ENCODE data around the gene ROMO1. TPM values are rescaled to one million over a fixed set of nuclear protein-coding genes. Genes with fewer than 3 reads are reported as not detected.

Gene ROMO1
- total and polyA plus RNA-seq, 10 of the 15 experiments (the other 5 are each of a cell fraction or from before 2014, with no cell fraction given) = 23.2 to 631 (median 352) TPM

- TF ChIP-seq, protein P1, sequence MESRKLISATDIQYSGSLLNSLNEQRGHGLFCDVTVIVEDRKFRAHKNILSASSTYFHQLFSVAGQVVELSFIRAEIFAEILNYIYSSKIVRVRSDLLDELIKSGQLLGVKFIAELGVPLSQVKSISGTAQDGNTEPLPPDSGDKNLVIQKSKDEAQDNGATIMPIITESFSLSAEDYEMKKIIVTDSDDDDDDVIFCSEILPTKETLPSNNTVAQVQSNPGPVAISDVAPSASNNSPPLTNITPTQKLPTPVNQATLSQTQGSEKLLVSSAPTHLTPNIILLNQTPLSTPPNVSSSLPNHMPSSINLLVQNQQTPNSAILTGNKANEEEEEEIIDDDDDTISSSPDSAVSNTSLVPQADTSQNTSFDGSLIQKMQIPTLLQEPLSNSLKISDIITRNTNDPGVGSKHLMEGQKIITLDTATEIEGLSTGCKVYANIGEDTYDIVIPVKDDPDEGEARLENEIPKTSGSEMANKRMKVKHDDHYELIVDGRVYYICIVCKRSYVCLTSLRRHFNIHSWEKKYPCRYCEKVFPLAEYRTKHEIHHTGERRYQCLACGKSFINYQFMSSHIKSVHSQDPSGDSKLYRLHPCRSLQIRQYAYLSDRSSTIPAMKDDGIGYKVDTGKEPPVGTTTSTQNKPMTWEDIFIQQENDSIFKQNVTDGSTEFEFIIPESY (IDR thresholded peaks at IDR 0.05) = no peak
- TF ChIP-seq, protein P2, sequence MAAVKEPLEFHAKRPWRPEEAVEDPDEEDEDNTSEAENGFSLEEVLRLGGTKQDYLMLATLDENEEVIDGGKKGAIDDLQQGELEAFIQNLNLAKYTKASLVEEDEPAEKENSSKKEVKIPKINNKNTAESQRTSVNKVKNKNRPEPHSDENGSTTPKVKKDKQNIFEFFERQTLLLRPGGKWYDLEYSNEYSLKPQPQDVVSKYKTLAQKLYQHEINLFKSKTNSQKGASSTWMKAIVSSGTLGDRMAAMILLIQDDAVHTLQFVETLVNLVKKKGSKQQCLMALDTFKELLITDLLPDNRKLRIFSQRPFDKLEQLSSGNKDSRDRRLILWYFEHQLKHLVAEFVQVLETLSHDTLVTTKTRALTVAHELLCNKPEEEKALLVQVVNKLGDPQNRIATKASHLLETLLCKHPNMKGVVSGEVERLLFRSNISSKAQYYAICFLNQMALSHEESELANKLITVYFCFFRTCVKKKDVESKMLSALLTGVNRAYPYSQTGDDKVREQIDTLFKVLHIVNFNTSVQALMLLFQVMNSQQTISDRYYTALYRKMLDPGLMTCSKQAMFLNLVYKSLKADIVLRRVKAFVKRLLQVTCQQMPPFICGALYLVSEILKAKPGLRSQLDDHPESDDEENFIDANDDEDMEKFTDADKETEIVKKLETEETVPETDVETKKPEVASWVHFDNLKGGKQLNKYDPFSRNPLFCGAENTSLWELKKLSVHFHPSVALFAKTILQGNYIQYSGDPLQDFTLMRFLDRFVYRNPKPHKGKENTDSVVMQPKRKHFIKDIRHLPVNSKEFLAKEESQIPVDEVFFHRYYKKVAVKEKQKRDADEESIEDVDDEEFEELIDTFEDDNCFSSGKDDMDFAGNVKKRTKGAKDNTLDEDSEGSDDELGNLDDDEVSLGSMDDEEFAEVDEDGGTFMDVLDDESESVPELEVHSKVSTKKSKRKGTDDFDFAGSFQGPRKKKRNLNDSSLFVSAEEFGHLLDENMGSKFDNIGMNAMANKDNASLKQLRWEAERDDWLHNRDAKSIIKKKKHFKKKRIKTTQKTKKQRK (IDR thresholded peaks at IDR 0.05; ENCODE audit: low read depth, low read length) = no peak
- TF ChIP-seq SP1 (IDR thresholded peaks at IDR 0.05; ENCODE audit: low read depth, low read length) (no peak), ZBTB4 (CRISPR knock-in tag; IDR thresholded peaks at IDR 0.05) (no peak), ATF7 (IDR thresholded peaks at IDR 0.05; ENCODE audit: low read depth) (peak; percentile 28; the same call in 1 of the 2 replicates), SIX5 (IDR thresholded peaks at IDR 0.05; ENCODE audit: low read depth, low read length, severe bottlenecking) (peak; percentile 53), ESRRA (IDR thresholded peaks at IDR 0.05; ENCODE audit: low read length) (no peak), PKNOX1 (IDR thresholded peaks at IDR 0.05) (peak; percentile 81), SPI1 (IDR thresholded peaks at IDR 0.05; ENCODE audit: borderline replicate concordance, insufficient read depth, low read depth, low read length) (no peak), BHLHE40 (IDR thresholded peaks at IDR 0.05; ENCODE audit: borderline replicate concordance in 1 of 2, low read depth in 2 of 2, low read length in 1 of 2) (no peak; a peak in 2 of 4 replicates), NFXL1 (IDR thresholded peaks at IDR 0.05; ENCODE audit: borderline replicate concordance) (no peak), HCFC1 (IDR thresholded peaks at IDR 0.05; ENCODE audit: low read length) (peak; percentile 71), SREBF1 (IDR thresholded peaks at IDR 0.05; ENCODE audit: low read length) (peak; percentile 33; the same call in 1 of the 2 replicates), NR2C2 (IDR thresholded peaks at IDR 0.05; ENCODE audit: borderline replicate concordance, control insufficient read depth, insufficient read length, low read depth) (peak; percentile 83), GABPA (IDR thresholded peaks at IDR 0.05; ENCODE audit: low read depth) (peak; percentile 98), HDAC2 (IDR thresholded peaks at IDR 0.05) (no peak), CHD1 (IDR thresholded peaks at IDR 0.05; ENCODE audit: low read depth, low read length) (no peak), ZSCAN29 (IDR thresholded peaks at IDR 0.05) (no peak)
These were observed at the start of gene ROMO1, which contains the start of gene NFS1 (continued) for GRCh38 chr20:35699127-35699956.

Data from GM12878 (cell line).